Stimulated activated naive CD8-positive, alpha-beta T cell treated with anti-CD3 and anti-CD28 coated beads, Interleukin-15, amount 100 ng/mL, for 72 hours (primary cell): Measurements from ENCODE around the gene TESK2.
A peak's percentile ranks its signal among the peaks of the same experiment; 100 is the strongest.
"Not testable (repeated sequence)": the region's sequence is repeated elsewhere in the genome, so short reads cannot be mapped to it uniquely, and the experiment has no call there.

Experiments
- ATAC-seq: fragments of 150-1000 bp; cut with Tn5 transposase; 2 replicates; pipeline ENCODE4 v1.10.0; 2021; ENCODE audit warnings: mild to moderate bottlenecking, moderate library complexity
- DNase-seq, 2 donors: peaks; one replicate each; pipeline ENCODE4 v3.0.0; 2021 to 2022
- H3K27ac Mint-ChIP-seq, 2 donors: one replicate each; pipeline ENCODE4 v1.8.0; 2022; ENCODE audit warnings: mild to moderate bottlenecking in 2 of 2, mixed read lengths in 2 of 2, moderate library complexity in 2 of 2
- H3K27me3 Mint-ChIP-seq: one replicate; pipeline ENCODE4 v1.8.0; 2022; ENCODE audit warnings: mixed read lengths
- H3K4me1 Mint-ChIP-seq: one replicate; pipeline ENCODE4 v1.8.0; 2022; ENCODE audit warnings: mild to moderate bottlenecking, mixed read lengths
- H3K4me3 Mint-ChIP-seq, 2 donors: one replicate each; pipeline ENCODE4 v1.8.0; 2022; ENCODE audit warnings: mild to moderate bottlenecking in 2 of 2, mixed read lengths in 2 of 2, moderate library complexity in 1 of 2
- H3K9me3 Mint-ChIP-seq, 2 donors: one replicate each; pipeline ENCODE4 v1.8.0; 2022; ENCODE audit warnings: mixed read lengths in 2 of 2

TESK2 gene

DNA sequence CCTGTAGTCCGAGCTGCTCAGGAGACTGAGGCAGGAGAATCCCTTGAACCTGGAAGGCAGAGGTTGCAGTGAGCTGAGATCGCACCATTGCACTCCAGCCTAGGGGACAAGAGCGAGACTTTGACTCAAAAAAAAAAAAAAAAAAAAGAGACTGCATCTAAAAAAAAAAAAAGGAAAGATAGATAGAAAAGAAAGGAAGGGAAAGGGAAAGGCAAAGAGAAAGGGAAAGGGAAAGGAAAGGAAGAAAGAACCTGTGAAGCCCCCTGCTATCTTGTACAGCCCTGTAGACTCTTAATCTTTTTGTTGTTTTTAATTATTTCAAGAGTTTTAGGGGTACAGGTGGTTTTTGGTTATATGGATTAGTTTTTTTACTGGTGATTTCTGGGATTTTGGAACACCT is 104.7 kb downstream of the TESK2 start:
- H3K4me3 Mint-ChIP-seq = no peak overlapping the region
- H3K9me3 Mint-ChIP-seq = no peaks in the 10 kb centered on the region
- no peak overlapping the region for H3K27ac Mint-ChIP-seq
- H3K4me1 Mint-ChIP-seq = no peaks in the 10 kb centered on the region
- DNase-seq = no peak
- ATAC-seq = no peak
- H3K27me3 Mint-ChIP-seq = no peaks in the 10 kb centered on the region

DNA sequence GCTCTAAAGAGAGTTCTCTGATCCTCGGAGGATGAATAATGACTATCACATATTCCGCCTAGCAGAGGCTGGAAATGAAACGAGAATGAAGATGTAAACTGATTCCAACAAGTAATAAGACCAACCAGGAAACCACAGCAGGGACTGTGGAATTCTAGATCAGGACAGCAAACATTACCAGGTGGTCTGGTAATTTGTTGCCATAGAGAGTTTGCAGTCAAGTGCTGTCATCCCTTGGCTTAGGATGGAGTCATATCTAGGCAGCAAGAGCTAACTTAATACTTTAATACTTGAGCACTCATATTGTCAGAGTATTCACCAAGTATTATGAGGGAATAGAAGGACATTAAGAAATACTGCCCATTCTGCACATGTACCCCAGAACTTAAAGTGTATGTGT is 105.7 kb downstream of the TESK2 start:
- Mint-ChIP-seq H3K27me3 (no peaks in the 10 kb centered on the region), H3K27ac (no peak overlapping the region), H3K4me1 (no peaks in the 10 kb centered on the region), H3K9me3 (no peaks in the 10 kb centered on the region), H3K4me3 (no peak overlapping the region)
- ATAC-seq (no peak), DNase-seq (no peak)

DNA sequence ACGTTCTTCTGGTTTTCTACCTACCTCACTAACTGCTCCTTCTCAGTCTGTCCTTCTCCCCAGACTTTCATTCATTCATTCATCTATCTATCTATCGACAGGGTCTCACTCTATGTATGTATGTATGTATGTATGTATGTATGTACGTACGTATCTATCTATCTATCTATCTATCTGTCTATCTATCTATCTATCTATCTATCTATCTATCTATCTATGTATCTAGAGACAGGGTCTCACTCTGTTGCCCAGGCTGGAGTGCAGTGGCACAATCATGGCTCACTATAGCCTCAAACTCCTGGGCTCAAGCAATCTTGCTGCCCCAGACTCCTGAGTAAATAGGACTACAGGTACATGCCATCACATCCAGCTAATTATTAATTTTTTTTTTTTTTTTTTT is 106.8 kb downstream of the TESK2 start:
- not testable (repeated sequence) for H3K4me1 Mint-ChIP-seq, H3K27me3 Mint-ChIP-seq, DNase-seq, H3K27ac Mint-ChIP-seq, H3K9me3 Mint-ChIP-seq, ATAC-seq, H3K4me3 Mint-ChIP-seq

DNA sequence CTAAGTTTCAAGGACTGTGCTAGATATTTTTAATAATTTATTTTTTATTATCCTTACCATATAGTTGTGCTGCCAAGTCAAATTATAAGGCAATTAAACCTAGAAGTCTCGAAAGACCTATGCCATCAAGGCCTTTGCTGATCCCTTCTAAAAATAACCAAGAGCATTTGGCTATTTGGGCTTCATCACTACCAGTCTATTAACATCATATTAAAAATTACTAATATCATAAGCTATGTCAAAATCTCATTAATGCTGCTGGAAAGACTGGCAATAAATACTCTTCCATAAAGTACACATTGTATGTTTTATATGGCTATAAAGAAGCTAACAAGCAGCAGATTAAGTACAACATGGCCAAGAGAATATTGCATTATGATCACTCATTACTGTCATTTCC is 107.8 kb downstream of the TESK2 start:
- no peak for ATAC-seq
- no peaks in the 10 kb centered on the region for H3K4me1 Mint-ChIP-seq
- no peaks in the 10 kb centered on the region for H3K27me3 Mint-ChIP-seq
- no peaks in the 10 kb centered on the region for H3K9me3 Mint-ChIP-seq
- DNase-seq = no peak
- H3K4me3 Mint-ChIP-seq = no peak overlapping the region
- no peak overlapping the region for H3K27ac Mint-ChIP-seq

DNA sequence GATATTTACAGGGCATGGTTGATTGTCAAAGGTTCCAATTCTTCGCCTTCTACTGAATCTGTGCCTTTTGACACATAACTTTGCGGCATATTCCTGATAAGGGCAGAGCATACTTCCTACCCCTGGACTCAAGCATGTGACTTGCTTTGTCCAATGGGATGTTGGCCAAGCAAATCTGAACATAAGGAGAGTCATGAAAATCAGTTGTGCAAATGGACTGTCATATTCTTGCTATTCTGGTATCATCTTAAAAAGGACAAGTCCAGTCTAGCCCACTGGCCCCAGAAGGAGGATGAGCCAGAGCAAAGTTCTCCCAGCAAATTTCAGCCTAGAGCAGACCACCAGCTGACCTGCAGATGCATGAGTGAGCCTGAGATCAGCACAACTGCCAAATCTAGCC is 109.7 kb downstream of the TESK2 start:
- DNase-seq (no peak), ATAC-seq (no peak)
- Mint-ChIP-seq H3K9me3 (no peaks in the 10 kb centered on the region), H3K27ac (no peak overlapping the region), H3K4me3 (no peak overlapping the region), H3K4me1 (no peaks in the 10 kb centered on the region), H3K27me3 (no peaks in the 10 kb centered on the region)

DNA sequence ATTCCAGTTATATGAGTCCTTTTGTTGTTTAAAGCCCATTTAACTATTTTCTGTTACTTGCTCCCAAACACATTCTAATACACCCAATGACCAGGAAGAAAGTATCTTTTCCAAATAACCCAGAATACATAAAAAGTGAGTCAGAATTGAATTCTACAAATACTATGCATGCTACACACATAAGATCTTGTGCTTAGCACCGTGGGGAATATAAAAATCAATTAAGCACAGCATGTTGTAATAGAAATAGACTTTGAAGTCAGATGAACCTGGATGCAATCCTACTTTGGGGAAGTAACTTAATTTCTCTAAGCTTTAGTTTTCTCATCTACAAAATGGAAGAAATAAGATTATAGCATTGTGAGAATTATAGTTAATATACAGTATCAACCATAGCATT is 110.2 kb downstream of the TESK2 start:
- H3K27ac Mint-ChIP-seq = no peak overlapping the region
- no peak overlapping the region for H3K4me3 Mint-ChIP-seq
- no peak for ATAC-seq
- H3K4me1 Mint-ChIP-seq = no peaks in the 10 kb centered on the region
- no peak for DNase-seq
- H3K9me3 Mint-ChIP-seq = no peaks in the 10 kb centered on the region
- no peaks in the 10 kb centered on the region for H3K27me3 Mint-ChIP-seq

DNA sequence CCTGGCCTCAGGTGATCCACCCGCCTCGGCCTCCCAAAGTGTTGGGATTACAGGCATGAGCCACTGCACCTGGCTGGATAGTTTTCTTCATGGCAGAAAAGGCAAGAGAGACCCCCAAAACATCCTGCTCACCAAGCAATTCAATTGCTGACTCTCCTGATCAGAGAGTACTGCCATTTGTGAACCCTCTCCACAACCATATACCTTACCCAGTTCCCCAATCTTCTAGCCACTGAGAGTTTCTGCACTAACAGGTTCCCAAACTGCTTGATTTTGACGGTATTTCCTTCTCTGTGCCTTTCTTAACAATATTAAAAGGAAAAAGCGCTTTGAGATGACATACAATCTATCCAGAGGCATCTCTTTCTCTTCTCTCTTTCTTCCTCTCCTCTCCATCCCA is 110.8 kb downstream of the TESK2 start:
- Mint-ChIP-seq H3K4me1 (no peaks in the 10 kb centered on the region), H3K9me3 (no peaks in the 10 kb centered on the region), H3K4me3 (no peak overlapping the region), H3K27me3 (no peaks in the 10 kb centered on the region), H3K27ac (peak overlapping the region in 1 of 2 donors; percentile 79)
- no peak for DNase-seq
- no peak for ATAC-seq

DNA sequence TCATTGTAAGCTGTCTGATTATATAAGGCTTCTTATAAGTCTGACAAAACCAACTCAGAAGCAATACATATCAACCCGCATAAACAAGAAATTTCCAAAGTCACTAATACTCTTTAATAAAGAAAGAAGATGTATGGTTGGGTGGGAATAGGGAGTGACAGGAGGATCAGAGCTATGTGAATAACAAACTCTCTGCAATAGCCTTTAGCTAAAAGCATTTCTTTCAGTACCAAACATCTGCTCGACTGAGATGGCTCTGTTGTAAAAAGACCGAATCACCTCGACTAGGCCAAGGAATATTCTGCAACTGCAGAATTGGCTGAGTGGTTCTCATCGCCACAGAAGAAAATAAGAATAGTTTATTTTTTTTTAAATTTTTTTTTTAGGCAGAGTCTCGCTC is 111.4 kb downstream of the TESK2 start:
- no peaks in the 10 kb centered on the region for H3K9me3 Mint-ChIP-seq
- no peak overlapping the region for H3K27ac Mint-ChIP-seq
- H3K4me3 Mint-ChIP-seq = no peak overlapping the region
- H3K4me1 Mint-ChIP-seq = no peaks in the 10 kb centered on the region
- ATAC-seq = no peak
- DNase-seq = no peak
- H3K27me3 Mint-ChIP-seq = no peaks in the 10 kb centered on the region

DNA sequence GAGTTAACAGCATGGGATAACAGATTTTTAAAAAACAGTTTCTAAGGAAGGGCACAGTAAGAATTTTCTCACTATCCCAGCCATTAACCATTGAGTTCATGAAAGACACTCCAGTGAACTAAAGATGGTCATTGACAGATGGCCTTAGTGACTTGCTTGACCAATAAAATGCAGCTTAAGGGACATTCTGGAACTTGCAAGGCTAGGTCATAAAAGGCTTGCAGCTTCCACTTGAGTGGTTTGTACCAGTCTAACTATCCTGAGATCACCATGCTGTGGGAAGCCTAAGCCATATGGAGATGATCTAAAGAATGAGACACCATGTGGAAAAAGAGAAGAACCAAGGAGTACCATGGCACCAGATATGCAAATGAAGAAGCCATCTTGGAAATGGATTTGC is 112.8 kb downstream of the TESK2 start:
- DNase-seq (no peak), ATAC-seq (no peak)
- H3K9me3 Mint-ChIP-seq = no peaks in the 10 kb centered on the region
- H3K4me1 Mint-ChIP-seq = no peaks in the 10 kb centered on the region
- no peaks in the 10 kb centered on the region for H3K27me3 Mint-ChIP-seq
- H3K4me3 Mint-ChIP-seq = no peak overlapping the region
- no peak overlapping the region for H3K27ac Mint-ChIP-seq

DNA sequence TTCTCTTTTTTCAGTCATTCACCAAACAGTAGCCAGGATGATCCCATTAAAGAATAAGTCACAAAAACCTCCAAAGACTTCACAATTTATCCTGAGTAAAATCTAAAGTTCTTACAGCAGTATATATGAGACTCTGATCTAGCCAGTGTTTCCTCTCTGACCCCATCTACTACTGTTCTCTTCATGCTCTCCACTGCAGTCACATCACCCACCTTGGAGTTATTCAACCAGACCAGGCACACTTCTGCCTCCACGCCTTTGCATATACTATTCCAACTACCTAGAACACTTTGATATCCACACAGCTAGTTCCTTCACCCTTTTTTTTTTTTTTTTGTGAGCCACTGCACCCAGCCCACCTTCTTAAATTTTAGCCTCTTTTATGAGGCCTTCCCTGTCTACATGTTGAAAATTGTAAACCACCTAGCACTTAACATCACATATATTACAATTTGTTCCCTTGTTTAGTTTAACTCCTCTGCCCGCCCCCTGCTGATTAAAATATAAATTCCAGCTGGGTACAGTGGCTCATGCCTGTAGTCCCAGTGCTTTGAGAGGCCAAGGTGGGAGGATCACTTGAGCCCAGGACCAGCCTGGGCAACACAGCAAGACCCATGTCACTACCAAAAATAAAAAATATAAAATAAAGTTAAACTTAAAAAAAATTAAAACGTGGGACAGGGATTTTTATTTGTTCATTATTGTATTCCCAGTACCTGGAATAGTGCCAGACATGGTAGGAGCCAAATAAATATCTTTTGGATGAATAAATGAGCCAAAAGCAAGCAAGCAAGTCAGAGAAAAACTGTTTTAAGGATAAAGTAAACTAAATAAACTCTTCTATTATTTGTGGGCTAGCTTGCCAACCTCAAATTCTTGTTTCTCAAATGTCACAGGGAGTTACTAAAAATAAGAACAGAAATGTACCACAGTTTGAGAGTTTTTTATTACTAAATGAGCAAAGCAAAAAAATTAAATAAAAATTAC is 115.6 kb downstream of the TESK2 start:
- Mint-ChIP-seq H3K27ac (no peak overlapping the region), H3K27me3 (no peaks in the 10 kb centered on the region), H3K4me1 (no peaks in the 10 kb centered on the region), H3K9me3 (no peaks in the 10 kb centered on the region), H3K4me3 (no peak overlapping the region)
- no peak for ATAC-seq
- DNase-seq = no peak

DNA sequence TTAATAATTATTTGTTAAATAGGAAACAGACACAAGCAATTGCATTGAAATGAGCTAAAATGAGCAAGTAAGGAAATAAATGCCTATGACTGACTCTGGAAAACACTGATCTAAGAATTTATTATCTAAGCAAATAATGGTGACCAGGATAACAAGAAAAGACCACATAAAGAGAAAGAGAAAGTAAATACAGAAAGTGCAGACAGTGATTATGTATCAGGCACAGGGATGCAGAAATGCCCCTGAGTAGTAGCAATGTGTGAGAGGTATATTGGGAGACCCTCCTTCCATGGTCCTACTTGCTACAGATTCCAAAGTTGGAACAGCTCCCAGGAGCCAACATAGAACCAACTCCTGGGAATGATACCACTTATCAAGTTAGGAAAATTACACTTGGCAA is 117.4 kb downstream of the TESK2 start:
- Mint-ChIP-seq H3K9me3 (no peaks in the 10 kb centered on the region), H3K4me3 (no peak overlapping the region), H3K4me1 (no peaks in the 10 kb centered on the region), H3K27ac (peak overlapping the region in 1 of 2 donors; percentile 89), H3K27me3 (no peaks in the 10 kb centered on the region)
- ATAC-seq (no peak), DNase-seq (no peak)

DNA sequence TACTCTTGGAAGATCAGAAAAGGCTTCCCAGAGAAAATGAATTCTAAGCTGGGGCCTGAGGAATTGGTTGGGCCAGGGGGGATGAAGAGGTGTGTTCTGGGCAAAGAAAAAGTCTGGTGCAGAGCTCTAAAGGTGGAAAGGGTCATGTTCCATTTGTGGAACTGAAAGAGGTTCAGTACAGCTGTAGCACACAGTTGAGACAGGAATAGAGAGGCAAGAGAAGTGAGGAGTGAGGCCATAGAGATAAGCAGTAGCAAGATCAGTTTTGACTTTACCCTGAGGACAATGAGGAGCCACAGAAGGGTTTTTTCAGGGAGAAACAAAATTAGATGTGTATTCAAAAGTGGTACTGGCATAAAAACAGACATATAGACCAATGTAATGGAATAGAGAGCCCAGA is 120.4 kb downstream of the TESK2 start:
- no peak overlapping the region for H3K4me3 Mint-ChIP-seq
- H3K27me3 Mint-ChIP-seq = no peaks in the 10 kb centered on the region
- ATAC-seq (no peak), DNase-seq (no peak)
- no peak overlapping the region for H3K27ac Mint-ChIP-seq
- no peaks in the 10 kb centered on the region for H3K4me1 Mint-ChIP-seq
- H3K9me3 Mint-ChIP-seq = no peaks in the 10 kb centered on the region

DNA sequence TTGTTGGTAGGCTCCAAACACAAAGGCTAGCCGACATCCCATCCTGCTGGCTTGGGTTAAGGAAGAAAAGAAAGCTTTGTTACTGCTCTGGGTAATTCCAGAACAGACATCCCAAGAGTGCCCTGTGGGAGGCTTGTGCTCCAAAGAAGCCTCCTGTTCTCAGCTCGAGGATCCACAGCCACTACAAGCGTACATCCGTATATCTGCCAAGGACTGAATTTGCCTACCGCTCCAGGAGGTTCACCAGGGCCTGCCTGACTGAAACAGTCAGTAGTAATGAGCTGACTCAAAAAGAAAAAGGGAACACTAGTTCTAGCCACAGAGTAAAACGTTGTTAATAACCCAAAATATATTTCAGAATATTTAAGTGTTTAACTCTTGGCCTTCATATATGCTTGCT is 125.9 kb downstream of the TESK2 start:
- H3K27me3 Mint-ChIP-seq = no peaks in the 10 kb centered on the region
- DNase-seq = no peak
- no peak overlapping the region for H3K4me3 Mint-ChIP-seq
- no peaks in the 10 kb centered on the region for H3K4me1 Mint-ChIP-seq
- no peak for ATAC-seq
- no peaks in the 10 kb centered on the region for H3K9me3 Mint-ChIP-seq
- H3K27ac Mint-ChIP-seq = no peak overlapping the region

DNA sequence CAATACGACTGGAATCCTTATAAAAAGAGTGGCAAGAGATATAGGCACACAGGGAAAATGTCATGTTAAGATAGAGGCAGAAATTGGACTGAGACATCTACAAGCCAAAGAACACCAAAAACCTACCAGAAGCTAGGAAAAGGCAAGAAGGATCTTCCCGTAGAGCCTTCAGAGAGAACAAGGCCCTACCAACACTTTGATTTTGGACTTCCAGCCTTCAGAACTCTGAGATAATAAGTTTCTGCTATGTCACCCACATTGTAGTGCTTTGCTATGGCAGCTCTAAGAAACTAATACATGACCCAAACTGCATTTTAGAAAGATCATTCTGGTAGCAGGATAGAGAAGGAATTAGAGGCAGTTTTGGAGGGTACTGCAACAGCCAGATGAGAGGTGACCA is 126.7 kb downstream of the TESK2 start:
- no peak for ATAC-seq
- H3K4me3 Mint-ChIP-seq = no peak overlapping the region
- H3K27me3 Mint-ChIP-seq = no peaks in the 10 kb centered on the region
- no peak for DNase-seq
- H3K9me3 Mint-ChIP-seq = no peaks in the 10 kb centered on the region
- no peak overlapping the region for H3K27ac Mint-ChIP-seq
- H3K4me1 Mint-ChIP-seq = no peaks in the 10 kb centered on the region

DNA sequence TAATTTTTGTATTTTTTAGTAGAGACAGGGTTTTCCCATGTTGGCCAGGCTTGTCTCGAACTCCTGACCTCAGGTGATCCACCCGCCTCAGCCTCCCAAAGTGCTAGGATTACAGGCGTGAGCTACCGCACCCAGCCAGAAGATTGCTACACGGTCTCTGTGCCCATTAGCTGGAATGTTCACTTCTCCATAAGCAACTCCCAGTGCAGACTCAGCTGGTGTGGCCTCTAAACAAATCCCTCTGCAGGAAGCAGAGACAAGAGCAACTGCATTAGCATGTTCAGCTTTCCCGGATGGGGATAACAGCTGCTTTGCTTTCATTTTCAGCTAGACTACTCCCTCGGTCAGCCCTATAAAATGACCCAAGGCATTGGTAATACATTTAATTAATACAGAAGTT is 130.0 kb downstream of the TESK2 start:
- H3K4me3 Mint-ChIP-seq, H3K4me1 Mint-ChIP-seq, DNase-seq, H3K27ac Mint-ChIP-seq, H3K9me3 Mint-ChIP-seq, H3K27me3 Mint-ChIP-seq, ATAC-seq: not testable (repeated sequence)

DNA sequence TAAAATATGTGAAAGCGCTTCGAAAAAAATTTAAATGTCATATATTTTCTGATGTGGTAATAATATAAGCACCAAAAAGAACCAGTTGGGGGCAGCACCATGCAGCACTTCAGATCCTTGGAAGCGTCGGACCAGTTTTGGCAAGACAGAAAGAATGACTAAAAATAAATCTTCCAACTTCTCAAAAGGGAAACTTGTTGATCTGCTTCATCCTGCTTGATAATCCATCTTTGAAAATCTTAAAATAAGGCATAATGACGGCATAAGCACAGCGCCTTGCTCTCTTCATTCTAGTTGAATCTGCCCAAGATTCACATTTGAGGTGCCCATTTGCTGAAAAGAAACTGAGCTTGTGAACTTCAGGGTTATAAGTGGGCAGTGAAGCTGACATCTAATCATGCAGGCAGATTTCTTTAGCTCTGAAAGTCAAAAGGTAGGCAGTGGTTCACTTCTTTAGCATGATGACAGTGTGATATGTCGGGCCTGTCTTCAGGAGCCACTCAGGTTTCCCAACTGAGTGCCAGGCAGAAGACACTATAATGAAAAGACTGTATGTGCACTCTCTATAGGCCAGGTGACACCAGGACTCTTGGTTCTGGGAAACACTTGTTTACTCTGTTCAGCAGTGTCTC is 131.0 kb downstream of the TESK2 start:
- Mint-ChIP-seq H3K9me3 (no peaks in the 10 kb centered on the region), H3K27me3 (no peaks in the 10 kb centered on the region), H3K4me1 (no peaks in the 10 kb centered on the region), H3K4me3 (no peak overlapping the region), H3K27ac (no peak overlapping the region)
- peak; percentile 37 to 40 for DNase-seq
- ATAC-seq = peak; percentile 60
